Raji (cell line): ENCODE measurements around the gene SLCO3A1.

ENCODE experiments used
- POLR2A ChIP-seq: IDR thresholded peaks from 2 replicates; pipeline ENCODE4 v1.6.1; 2011; ENCODE audit warnings: low read depth, low read length, control low read depth; ENCODE audit not compliant: insufficient read depth

Gene SLCO3A1

DNA sequence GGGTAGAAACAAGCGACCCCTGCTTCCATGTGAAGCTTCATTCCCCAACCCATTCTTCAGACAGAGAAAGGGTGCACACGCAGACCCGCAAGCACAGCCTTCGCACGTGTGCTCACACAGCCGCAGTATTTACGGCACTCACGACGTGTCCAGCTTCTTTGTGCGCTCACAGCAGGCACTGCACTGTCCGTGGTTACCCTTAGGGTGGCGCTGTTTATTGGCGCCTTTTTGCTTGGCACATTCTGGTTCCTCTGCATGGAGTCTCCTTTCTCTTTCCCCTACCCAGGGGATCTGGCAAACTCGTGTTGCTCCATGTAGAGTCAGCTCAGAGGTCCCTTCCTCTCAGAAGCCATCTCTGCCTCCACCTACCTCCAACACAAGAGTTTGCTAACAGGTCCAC, 115.1 kb downstream of the SLCO3A1 start:
- no peak for TF ChIP-seq POLR2A

DNA sequence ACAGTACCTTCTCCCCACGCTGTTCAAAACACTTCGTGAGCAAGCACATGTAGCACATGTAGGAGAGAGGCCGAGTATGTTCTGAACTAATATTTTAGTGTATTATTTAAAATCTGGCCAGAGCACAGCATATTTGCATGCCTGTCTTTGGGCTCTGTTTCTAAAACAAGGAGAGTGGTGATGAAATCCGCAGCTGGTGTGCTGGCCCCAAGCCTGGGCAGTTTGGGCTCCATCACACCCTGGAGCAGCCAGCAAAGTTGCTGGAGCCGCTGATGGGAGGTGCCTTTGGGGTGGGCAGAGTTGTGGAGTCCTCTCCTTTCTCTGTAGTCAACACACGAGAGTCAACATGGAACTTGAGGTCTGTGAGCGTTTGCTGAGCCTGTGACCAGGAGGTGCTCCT, 116.6 kb downstream of the SLCO3A1 start:
- TF ChIP-seq POLR2A = no peak

DNA sequence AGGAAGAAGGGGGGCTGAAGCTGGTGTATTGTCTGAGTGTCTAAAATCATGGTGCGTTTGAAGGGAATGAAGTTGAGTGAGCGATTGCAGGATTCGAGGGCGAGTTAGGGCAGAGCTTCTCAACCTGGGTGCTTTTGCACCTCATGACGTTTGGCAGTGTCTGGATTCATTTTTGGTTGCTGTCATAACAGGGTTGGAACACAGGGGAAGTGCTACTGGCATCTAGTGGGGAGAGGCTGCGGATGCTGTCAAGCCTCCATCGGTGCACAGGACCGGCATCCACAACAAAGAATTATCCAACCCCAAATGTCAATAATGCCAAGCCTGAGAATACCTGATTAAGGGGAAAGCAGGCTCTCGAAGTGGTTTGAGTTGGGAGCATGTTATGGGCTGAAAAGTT, 120.0 kb downstream of the SLCO3A1 start:
- no peak for TF ChIP-seq POLR2A

DNA sequence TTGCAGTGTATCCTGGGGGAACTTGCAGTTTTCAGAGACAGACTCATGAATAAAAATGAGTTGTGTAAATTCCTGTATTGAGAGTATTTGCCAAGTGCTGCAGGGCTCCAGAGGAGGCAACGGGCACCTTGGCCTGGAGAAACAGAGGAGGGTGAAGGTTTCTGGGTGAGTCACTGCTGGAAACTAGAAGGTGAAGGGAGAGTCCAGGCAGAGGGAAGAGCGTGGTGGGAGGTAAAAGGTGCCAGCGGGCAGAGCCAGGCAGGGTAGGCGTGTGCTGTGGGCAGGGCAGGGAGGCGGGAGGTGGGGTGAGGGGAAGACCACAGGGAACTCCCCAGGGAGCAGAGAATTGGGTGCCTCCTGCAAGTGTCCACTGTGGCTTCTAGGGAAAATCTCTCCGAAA, 120.8 kb downstream of the SLCO3A1 start:
- TF ChIP-seq POLR2A = no peak

DNA sequence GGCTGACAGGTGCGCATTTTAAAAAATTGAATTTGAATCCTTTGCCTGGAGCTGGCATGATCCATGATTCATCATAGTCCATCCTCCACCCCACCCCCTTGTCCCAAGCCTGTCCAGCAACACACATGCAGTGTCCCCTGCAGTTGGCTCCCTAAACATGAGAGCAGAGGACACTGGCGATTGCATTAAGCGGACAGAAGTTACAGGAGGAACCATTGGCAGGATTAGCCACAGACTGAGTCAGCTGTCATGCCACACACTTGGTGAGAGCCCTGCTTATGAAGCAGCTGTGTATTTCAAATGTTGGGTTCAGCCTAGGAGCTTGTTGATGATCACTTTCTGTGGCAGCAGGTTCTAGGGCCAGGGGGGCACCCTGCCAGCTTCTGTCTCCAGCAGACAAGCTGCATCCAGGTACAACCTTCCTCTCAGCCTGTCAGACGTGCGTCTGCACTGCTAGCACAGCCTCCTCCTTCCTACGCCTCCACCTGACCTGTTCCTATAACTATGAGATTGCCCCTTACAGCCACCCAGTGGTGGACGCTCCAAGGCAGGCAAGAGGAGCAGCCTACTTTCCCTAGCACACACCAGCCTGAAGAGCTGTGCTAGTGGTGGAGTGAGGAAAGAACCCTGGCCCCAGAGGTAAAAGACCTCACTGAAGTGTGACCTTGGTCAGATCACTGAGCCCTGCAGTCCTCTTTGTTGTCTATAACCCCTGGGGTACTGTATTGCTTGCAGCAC, 121.9 kb downstream of the SLCO3A1 start:
- no peak for TF ChIP-seq POLR2A

DNA sequence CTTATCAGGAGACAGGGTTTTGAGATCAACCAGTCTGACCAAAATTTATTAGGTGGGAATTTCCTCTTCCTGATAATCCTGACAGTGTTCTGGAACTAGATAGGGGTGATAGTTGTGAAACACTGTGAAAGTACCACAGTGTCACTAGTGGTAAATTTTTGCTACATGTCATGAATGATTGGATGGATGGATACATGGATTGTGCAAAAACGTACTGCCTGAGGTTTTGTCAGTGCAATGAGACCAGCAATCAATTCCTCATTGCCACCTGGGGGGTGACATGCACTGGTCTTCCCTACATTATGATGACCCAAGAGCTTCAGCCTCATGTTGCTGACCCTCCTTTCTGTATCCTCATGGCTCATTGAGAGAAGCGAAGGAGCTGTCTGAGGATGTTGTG, 123.5 kb downstream of the SLCO3A1 start:
- no peak for TF ChIP-seq POLR2A

DNA sequence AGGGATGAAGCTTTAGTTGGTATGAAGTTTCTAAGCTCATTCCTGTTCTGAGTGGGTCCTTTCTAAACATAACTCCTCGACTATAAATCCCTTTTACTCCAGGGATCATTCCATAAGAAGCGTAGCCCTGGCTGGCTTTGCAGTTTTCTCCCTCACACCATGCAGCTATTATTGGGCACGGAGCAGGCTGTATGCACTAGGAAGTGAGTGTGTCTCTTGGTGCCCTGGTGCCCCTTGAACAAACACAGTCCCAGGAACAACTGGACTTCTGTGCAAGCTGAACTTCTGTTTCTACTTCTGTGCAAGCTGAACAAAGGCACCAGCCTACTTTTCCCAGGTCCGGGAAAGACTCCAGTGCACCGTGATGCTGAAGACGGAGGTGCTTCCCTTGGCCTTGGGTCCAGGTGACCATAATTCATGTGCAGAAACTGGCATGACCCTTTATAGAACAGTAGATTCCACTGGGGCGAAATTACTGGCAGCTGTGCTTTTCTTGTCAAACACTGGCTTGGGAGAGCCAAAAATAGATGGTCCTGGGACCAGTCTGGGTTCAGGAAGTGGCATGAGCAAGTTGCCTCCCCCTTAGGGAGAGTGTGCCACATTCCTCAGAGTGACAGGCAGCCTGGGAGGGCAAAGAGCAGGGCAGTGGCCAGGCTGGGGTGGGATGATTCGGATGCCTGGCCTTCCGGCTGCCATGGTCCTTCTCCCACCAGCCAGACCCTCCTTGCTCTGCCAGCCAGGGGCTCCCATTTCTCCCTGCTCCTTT, 127.2 kb downstream of the SLCO3A1 start:
- TF ChIP-seq POLR2A = no peak

DNA sequence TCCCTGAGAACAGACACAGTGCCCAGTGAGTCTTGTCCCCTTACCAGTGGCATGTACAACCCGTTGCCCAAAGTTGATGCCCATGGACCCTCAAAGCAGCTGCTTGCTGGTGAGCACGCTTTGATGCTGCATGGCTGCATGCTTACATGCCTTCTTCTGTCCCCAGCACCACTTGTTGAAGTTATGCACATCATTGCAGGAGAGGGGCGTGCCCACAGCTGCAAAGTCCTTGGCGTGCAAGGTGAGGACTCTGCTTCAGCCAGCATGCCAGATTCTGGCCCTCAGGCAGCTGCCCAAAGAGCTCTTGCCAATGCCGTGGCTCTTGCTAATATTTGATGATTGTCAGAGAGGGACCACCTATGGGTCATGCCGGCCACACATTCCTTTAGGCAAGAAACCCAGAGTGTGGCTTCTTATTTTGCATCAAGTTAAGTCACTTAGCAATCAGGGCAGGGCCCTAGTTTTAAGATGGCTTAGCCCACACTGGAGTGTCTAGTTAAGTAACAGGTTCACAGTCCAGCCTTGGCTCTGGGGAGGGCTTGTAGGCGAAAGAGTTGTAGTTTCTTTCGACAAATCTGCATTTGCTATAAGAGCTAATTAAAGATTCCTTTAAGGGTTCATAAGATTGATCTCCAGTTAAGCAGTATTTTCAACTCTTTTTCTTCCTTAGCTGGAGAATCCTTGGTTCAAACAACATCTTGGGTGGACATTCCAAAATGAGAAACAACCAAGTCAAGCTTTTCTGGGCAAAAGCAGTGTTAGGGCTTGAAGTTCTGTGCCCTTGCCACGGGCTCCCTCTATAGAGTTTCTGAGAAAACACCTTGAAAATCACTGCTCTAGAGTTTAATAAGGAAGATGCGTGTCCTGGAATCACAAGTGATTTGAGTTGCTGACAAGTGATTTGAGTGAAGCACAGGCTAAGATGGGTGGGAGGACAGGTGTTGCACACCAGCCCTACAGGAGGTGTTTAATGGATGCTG, 128.6 kb downstream of the SLCO3A1 start:
- no peak for TF ChIP-seq POLR2A

DNA sequence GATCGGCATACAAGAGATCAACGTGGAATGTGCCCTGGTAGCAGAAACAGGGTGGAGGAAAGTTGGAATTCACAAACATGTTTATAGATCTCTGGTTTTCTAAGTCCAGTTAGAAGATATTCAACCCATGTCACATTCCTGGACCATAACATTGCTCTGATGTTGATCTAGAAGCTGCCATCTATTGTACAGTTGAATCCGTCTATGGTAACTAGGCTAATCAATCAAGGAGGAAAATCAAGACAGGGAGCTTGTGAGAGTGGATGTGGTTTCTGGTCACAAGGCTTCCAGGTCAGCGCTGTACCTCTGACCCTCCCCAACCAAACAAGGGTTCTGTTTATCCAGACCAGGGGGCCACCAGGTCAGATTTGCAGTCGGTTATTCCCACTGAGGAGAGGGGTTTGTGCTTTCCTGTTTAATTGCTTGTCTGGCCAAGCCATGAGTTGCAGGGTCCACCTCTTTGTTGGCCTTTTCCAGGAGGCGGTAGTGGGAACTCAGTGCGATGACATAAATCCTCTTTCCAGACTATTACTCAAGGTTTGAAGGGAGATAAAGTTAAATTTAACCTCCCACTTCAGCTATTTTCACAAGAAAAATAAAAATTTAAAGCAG, 130.3 kb downstream of the SLCO3A1 start:
- TF ChIP-seq POLR2A = no peak

DNA sequence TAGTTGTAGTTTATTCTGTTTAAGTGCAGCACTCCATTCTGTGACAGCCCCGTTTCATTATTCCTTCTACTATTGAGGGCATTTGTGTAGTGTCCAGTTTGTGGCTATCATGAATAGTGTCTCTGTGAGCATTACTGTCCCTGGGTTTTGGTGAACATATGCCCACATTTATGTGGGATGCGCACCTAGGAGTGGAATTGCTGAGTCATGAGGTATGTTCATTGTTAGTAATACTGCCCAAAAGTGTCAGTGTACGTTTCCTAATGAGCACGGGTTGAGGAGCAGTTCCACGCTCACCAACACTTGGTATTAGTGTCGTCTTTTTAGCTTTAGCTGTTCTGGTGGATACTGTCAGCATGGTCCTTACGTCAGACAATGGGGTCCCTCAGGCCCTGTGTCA, 131.8 kb downstream of the SLCO3A1 start:
- no peak for TF ChIP-seq POLR2A

DNA sequence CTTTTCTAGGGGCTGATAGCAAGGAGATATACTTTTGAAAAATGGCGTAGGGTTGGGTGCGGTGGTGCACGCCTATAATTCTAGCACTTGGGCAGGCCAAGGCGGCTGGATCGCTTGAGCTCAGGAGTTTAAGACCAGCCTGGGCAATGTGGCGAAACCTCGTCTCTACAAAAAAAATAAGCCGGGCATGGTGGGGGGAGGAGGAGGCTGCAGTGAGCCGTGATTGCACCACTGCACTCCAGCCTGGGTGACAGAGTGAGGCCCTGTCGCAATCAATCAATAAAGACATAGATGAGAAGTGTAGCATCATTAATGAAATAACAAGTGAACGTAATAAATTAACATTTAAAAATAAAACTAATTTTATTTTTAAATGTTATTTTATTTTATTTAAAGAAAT, 134.6 kb downstream of the SLCO3A1 start:
- TF ChIP-seq POLR2A = no peak

DNA sequence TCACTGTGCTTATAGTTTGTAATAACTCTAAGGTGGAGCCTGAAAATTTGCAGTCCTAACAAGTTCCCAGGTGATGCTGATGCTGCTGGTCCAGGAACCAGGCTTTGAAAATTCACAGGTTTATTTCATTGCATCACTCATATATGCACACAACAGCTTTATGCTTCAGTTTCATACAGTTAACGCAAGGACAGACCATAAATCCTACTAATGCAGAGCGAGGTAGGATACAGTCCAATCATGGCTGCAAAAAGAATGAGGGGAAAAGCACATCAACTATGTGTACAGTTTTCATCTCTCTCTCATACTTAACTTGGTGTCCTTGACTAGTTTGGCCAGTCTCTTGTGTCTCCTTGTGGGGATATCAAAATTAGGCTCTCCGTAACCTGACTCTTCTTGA, 135.1 kb downstream of the SLCO3A1 start:
- no peak for TF ChIP-seq POLR2A

DNA sequence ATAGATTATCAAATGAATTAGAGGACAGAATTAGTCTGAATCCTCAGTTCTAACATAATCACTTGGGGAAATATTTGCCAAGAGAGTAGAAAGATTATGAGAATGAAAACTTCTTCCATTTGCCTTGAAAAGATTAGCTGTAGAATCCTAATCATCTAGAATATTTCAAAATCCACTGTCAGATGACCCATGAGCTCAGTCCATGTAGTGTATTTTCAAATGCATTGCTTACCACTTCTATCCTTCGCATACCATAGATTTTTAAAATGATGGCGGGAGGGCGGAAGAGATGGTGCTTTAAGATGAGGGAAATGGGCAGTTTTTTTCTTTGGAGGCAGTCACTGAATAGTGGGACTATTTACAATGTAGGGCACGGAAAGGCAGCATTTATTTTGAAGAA, 136.3 kb downstream of the SLCO3A1 start:
- no peak for TF ChIP-seq POLR2A

DNA sequence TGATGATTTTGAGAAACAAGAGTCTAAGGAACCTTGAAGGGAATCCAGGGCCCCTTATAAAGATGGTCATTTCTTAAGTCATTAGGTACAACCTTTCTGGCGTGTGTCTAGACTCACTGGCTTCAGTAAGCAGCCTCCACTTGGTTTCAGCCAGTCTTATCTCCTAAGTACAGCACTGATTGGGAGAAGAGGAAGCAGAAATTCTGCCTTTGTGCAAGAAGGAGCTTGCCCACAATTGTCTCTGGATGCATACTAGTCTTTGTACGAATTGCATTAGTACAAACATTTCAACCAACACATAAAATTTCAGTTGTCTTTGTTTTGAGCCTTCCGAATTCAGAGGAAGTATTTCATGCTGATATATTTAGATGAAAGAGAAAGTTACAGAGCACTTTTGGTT, 139.4 kb downstream of the SLCO3A1 start:
- no peak for TF ChIP-seq POLR2A

DNA sequence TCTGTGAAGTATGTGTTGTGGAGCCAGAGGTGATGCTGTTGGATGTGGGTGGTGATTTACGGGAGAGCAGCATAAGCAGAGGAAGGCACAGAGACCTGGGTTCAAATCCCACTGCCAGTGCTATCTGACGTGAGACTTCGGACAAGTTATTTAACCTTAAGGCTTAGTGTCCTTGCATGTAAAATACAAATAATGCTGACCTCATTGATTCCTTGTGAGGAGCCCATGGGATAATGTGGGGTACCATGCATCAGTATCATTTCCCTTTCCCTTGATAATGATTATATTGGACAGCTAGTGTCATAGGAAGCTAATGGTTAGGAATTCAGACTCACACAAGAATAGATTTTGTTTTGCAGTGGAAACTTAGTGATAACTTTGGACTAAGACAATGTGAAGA, 141.6 kb downstream of the SLCO3A1 start:
- TF ChIP-seq POLR2A = no peak
